Fibroblast of lung (primary cell): ENCODE data around the gene HIPK4. TPM values are rescaled to one million over a fixed set of nuclear protein-coding genes. Genes with fewer than 3 reads are reported as not detected.

Experiments
- DNase-seq, 2 donors: peaks; one replicate each; pipeline versions ENCODE4 v3.0.0 to v3.0.0-alpha.2; 2010; ENCODE audit warnings: low read depth in 2 of 2
- H2AFZ ChIP-seq: 2 replicates; pipeline ENCODE4 v1.5.1; 2012; ENCODE audit warnings: low read length, control low read depth, inconsistent platforms
- H3K27ac ChIP-seq: 2 replicates; pipeline ENCODE4 v1.5.1; 2011; ENCODE audit warnings: low read length, control low read depth; ENCODE audit not compliant: insufficient read depth
- H3K27me3 ChIP-seq: 2 replicates; pipeline ENCODE4 v1.5.1; 2011; ENCODE audit warnings: mild to moderate bottlenecking, low read length; ENCODE audit not compliant: control insufficient read depth, insufficient read depth
- H3K36me3 ChIP-seq: 2 replicates; pipeline ENCODE4 v1.5.1; 2011; ENCODE audit warnings: low read length; ENCODE audit not compliant: control insufficient read depth, insufficient read depth
- H3K4me1 ChIP-seq: 2 replicates; pipeline ENCODE4 v1.5.1; 2011; ENCODE audit warnings: low read length; ENCODE audit not compliant: control insufficient read depth, insufficient read depth; ENCODE audit errors: extremely low read depth
- H3K4me2 ChIP-seq: 2 replicates; pipeline ENCODE4 v1.5.1; 2011; ENCODE audit warnings: low read length, control low read depth; ENCODE audit not compliant: insufficient read depth; ENCODE audit errors: extremely low read depth
- H3K4me3 ChIP-seq, 4 experiments: fragments of 200-600 bp in 1 of 4; sonication (generic) in 1 of 4; replicated peaks in 1 of 4; 2 replicates each; pipeline ENCODE4 v1.5.1; 2011 to 2016; ENCODE audit warnings: low read length in 4 of 4, low read depth in 3 of 4, mild to moderate bottlenecking in 3 of 4, control low read depth in 2 of 4, inconsistent platforms in 1 of 4, mixed read lengths in 1 of 4; ENCODE audit not compliant: insufficient read depth in 1 of 4; ENCODE audit errors: control extremely low read depth in 1 of 4
- H3K79me2 ChIP-seq: 2 replicates; pipeline ENCODE4 v1.5.1; 2012; ENCODE audit warnings: mild to moderate bottlenecking, low read length, inconsistent platforms; ENCODE audit not compliant: control insufficient read depth, insufficient read depth
- H3K9ac ChIP-seq: 2 replicates; pipeline ENCODE4 v1.5.1; 2011; ENCODE audit warnings: mild to moderate bottlenecking, low read length, control low read depth; ENCODE audit not compliant: insufficient read depth
- H3K9me3 ChIP-seq: 2 replicates; pipeline ENCODE4 v1.5.1; 2012; ENCODE audit warnings: low read depth, low read length; ENCODE audit not compliant: control insufficient read depth, insufficient read depth
- H4K20me1 ChIP-seq: 2 replicates; pipeline ENCODE4 v1.5.1; 2011; ENCODE audit warnings: low read length; ENCODE audit not compliant: control insufficient read depth, insufficient read depth; ENCODE audit errors: extremely low read depth
- CTCF ChIP-seq, 2 donors: IDR thresholded peaks in 1 of 2; conservative IDR thresholded peaks in 1 of 2; 1 replicate in 1 of 2; 2 replicates in 1 of 2; pipeline ENCODE4 v1.5.1; 2011 to 2012; ENCODE audit warnings: low read length in 2 of 2, control low read depth in 1 of 2, inconsistent platforms in 1 of 2, low read depth in 1 of 2, mild to moderate bottlenecking in 1 of 2
- EZH2 ChIP-seq: IDR thresholded peaks from 2 replicates; pipeline ENCODE4 v1.5.1; 2012; ENCODE audit warnings: low read length, control low read depth, mild to moderate bottlenecking; ENCODE audit errors: missing control alignments
- polyA plus RNA-seq, 2 donors: library from polyadenylated mRNA; depleted of rRNA in 1 of 2; stranded (reverse) in 1 of 2; unstranded in 1 of 2; fragments of >200 nt; gene quantifications; 2 replicates each; pipeline ENCODE4 v1.2.1, GENCODE V29; 2011 to 2012; ENCODE audit warnings: missing spikeins in 1 of 2
- total RNA-seq: library from RNA; depleted of rRNA; stranded (reverse); fragments of >200 nt; gene quantifications from 2 replicates; pipeline ENCODE4 v1.2.1, GENCODE V29; 2014

The HIPK4 gene
- total and polyA plus RNA-seq, 2 donors (not counting 1 experiment from before 2014, with no cell fraction given) = 0.05 to 0.17 TPM

DNA sequence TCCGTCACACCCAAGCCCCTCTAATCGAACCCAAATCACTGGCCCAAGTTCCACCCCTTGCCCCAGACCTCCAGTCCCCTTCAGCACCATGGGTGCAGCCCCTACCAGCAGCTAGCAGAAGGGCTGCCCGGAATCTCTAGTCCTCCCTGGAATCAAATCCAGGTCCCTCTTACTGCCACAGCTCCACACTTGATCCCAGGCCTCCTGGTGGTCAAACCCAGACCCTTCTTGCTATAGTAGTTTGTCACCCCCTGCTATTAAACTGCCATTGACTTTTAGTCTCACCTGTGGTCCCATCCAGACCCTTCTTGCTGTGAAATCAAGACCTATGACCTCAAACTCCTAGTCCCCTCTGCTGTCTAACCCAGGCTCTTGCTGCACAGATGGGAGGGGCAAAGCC is 8.7 kb downstream of the HIPK4 start:
- no peaks in the 10 kb centered on the region for H3K9me3 ChIP-seq
- TF ChIP-seq EZH2 = no peak
- TF ChIP-seq CTCF (conservative IDR thresholded peaks at IDR 0.05 in 1 of 2, IDR thresholded peaks at IDR 0.05 in 1 of 2; ENCODE audit: low read depth in 1 of 2, low read length in 2 of 2) = no peak
- H3K9ac ChIP-seq = no peak overlapping the region
- no peaks in the 10 kb centered on the region for H3K4me1 ChIP-seq
- no peak for DNase-seq
- H3K27me3 ChIP-seq = no peaks in the 10 kb centered on the region
- H3K36me3 ChIP-seq = no peaks in the 10 kb centered on the region
- no peak overlapping the region for H3K27ac ChIP-seq
- H3K79me2 ChIP-seq = no peaks in the 10 kb centered on the region
- H3K4me2 ChIP-seq = no peak overlapping the region
- H4K20me1 ChIP-seq = no peaks in the 10 kb centered on the region
- H2AFZ ChIP-seq = no peak overlapping the region
- H3K4me3 ChIP-seq = no peak overlapping the region

DNA sequence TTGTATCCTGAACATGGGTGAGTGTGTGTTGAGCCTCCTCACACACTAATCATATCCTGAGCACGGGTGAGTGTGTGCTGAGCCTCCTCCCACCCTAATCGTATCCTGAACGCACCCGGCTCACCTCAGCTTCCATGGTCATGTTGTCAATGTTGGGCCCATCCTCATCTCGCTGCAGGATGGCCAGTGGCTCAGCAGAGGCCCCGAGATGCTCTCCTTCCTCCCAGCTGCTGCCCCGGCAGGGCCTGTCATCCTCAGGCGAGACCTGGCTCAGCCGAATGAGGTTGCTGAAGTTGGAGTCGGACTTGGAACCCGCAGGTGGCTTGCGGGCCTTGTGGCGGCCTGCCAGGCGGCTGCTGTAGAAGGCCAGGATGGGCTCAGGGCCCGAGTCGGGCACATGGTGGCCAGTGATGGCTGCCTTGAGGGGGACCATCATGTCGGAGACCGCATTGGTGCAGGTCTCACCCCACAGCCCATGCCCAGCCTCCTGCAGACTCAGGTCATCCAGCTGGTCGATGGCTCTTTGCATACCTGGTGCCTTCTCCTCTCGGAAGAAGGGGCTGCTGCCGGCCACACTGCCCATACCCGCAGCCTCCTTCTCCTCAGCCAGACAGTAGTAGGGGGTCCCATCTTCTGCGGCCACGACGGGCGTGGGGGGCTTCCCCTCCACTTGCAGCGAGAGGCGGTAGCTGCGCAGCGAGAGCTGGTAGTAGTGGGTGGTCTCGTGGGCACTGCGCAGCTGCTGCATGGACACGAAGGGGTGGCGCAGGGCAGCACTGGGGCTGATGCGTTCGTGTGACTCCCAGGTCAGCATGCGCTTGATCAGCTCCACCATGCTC is 9.6 kb downstream of the HIPK4 start:
- Histone ChIP-seq H3K79me2 (no peaks in the 10 kb centered on the region), H3K27me3 (no peaks in the 10 kb centered on the region), H3K36me3 (no peaks in the 10 kb centered on the region), H2AFZ (no peak overlapping the region), H3K4me3 (no peak overlapping the region), H3K9ac (no peak overlapping the region), H4K20me1 (no peaks in the 10 kb centered on the region), H3K4me1 (no peaks in the 10 kb centered on the region), H3K9me3 (no peaks in the 10 kb centered on the region), H3K4me2 (no peak overlapping the region), H3K27ac (no peak overlapping the region)
- DNase-seq = no peak
- TF ChIP-seq EZH2 = no peak
- no peak for TF ChIP-seq CTCF (conservative IDR thresholded peaks at IDR 0.05 in 1 of 2, IDR thresholded peaks at IDR 0.05 in 1 of 2; ENCODE audit: low read depth in 1 of 2, low read length in 2 of 2)

- Histone ChIP-seq H3K4me2 (no peak overlapping the region), H3K27me3 (no peaks in the 10 kb centered on the region), H3K9ac (no peak overlapping the region), H3K36me3 (no peaks in the 10 kb centered on the region), H3K27ac (no peak overlapping the region), H3K4me3 (no peak overlapping the region), H3K9me3 (no peaks in the 10 kb centered on the region), H2AFZ (no peak overlapping the region), H3K4me1 (no peaks in the 10 kb centered on the region), H4K20me1 (no peaks in the 10 kb centered on the region), H3K79me2 (no peaks in the 10 kb centered on the region)
- DNase-seq = no peak
- TF ChIP-seq EZH2 = no peak
- TF ChIP-seq CTCF (conservative IDR thresholded peaks at IDR 0.05 in 1 of 2, IDR thresholded peaks at IDR 0.05 in 1 of 2; ENCODE audit: low read depth in 1 of 2, low read length in 2 of 2) = no peak
Observed at GRCh38 chr19:40379446-40380198, 10.4 kb downstream of the HIPK4 start.
